ENCODE data around the gene CDC73.
"Not testable (repeated sequence)": the region's sequence is repeated elsewhere in the genome, so short reads cannot be mapped to it uniquely, and the experiment has no call there.

Gene CDC73

DNA sequence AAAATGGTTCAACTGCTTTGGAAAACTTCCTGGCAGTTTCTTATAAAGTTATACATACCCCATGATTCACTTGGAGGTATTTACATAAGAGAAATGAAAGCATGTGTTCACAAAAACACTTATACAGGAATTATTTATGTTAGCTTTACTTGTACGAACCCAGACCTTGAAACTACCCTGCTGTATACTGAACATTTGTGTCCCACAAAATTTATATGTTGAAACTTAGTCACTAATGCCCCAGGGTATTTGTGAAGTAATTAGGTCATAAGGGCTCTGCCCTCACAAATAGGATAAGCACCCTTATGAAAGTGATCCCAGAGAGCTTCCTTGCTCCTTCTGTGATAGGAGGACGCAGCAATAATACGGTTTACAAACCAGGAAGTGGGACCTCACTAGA is 107.3 kb downstream of the CDC73 start:
- DNase-seq (ENCODE audit: low read depth, low spot score): no peak

DNA sequence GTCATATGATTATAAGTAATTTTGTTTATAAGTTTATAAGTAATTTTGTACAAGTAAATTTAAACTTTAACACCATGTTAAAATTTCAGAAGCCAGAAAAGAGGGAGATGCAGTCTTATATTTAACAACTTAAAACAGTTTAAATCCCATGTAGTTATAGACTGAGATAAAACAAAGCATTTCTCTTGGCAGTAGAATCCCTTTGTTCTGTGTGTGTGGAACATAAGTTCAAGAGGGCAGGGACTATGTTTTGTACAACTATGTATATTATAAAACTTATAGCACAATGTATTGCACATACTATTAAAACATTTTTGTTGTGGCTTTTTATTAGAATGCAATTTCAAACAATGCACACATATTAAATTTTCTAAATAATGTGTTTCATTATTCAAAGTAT is 109.3 kb downstream of the CDC73 start:
- DNase-seq (ENCODE audit: low read depth, low spot score): not testable (repeated sequence)

GRCh38 chr1:193234530-193234929 is 112.7 kb downstream of the CDC73 start:
- no peak for DNase-seq (ENCODE audit: low read depth, low spot score)

DNA sequence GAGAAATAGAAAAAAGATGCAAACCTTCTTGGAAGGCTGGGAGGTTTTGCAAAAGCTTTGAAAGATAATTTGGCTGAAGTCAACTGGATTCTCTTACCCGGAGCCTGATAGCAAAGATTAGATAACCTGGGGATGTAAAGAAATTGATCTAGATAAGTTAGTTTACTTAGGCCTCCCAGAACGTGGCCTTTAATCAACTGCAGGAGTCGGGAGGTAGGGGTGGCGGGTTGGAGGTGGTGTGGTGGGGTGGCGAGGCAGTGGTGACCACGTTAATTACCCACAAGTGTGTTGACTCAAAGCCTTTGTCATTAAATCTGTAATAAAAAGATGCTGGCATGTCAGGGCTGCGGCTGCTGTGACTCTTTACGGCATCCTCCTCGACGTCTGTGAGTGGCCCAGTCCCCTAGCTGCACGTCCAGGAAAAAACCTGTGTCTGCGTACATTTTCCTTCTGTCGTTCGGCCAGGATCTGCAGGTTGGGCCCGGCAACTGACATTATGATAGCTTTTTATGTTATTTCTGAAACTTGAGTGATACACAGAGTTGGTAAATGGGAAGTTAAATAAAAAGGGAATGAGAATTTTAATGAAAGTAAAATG is 115.6 kb downstream of the CDC73 start:
- no peak for DNase-seq (ENCODE audit: low read depth, low spot score)

DNA sequence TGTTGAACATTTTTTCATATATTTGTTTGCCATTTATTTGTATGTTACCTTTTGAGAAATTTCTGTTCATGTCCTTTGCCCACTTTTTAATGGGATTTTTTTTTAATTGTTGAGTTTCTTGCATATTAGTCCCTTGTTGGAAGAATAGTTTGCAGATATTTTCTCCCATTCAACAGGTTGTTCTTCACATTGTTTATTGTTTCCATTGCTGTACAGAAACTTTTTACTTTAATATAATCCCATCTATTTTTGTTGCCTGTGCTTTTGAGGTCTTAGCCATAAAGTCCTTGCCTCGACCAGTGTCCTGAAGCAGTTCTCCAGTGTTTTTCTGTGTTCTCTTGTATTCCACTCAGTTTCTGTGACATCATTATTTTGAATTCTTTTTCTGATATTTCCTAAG is 118.8 kb downstream of the CDC73 start:
- DNase-seq (ENCODE audit: low read depth, low spot score): no peak

DNA sequence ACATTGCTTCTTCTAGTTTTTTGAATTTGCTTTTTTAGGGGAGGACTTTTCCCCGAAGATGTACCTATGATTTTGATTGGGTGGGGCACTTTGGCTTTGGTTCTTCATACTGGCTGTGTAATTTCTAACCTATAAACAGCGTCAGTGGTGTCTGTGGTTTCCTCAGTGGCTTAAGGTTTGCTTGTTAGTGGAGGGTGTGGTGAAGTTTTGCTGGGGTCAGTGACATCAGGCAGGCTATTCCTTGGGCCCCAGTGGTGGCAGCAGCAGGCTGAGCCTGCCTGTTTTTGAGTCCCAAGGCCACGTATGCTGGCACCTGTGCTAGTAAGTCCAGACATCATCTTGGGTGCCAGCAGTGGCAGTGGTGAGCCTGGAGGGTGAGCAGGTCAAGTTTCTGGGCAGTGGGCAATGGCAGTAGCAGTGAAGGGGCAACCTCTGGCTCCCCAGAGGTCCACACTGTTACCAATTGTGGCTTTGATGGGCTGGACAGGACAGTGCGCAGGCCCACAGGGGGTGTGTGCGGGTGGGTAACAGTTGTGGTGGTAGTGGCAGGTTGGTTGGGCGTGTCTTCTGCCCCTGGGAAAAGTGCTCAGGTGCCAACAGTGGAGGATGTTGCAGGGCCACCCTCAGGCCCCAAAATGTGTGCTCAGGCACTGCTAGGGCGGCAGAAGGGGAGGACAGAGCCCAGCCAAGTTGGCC is 119.4 kb downstream of the CDC73 start:
- no peak for DNase-seq (ENCODE audit: low read depth, low spot score)

- peak; percentile 11 for DNase-seq (ENCODE audit: low read depth, low spot score)
Measured at GRCh38 chr1:193242000-193242399, 120.2 kb downstream of the CDC73 start.

DNA sequence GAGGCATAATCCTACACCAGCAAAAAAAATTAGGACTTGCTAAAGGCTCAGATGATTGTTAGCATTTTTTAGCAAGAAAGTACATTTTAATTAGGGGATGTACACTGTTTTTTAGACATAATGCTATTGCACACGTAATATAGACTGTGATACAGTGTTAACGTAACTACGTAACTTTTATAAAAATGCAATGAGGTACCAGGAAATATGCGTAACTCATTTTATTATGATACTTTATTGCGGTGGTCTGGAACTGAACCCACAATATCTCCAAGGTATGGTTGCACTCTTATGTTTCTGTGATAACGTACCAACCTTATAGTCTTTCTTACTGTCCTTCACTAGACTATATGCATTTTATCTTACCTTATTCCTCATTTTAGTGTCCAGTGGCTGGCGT is 127.4 kb downstream of the CDC73 start:
- DNase-seq (ENCODE audit: low read depth, low spot score): no peak

DNA sequence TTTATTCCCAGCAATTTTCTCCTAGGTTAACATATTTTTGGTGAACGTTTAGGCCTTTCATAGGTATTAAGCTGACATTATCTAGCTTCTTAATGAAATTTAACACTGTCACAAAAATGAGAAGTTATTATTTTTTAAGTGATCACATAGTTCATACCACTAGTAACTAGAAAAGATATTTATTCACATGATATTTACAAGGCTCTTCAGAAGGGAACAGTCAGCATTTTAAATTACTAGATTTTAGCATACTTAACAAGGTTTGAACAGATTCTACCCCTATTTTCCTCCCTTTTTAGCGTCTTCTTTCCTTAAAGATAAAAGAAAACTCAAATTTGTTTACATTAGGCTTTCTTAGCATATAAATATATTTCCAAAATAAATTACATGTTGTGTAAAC is 130.1 kb downstream of the CDC73 start:
- DNase-seq (ENCODE audit: low read depth, low spot score): no peak

- no peak for DNase-seq (ENCODE audit: low read depth, low spot score)
Measured at GRCh38 chr1:193256019-193256418, 134.2 kb downstream of the CDC73 start.

- no peak for DNase-seq (ENCODE audit: low read depth, low spot score)
Measured at GRCh38 chr1:193259636-193260035, 137.8 kb downstream of the CDC73 start.

- DNase-seq (ENCODE audit: low read depth, low spot score): no peak
Measured at GRCh38 chr1:193260056-193260745, 138.4 kb downstream of the CDC73 start.

GRCh38 chr1:193260896-193261295 is 139.1 kb downstream of the CDC73 start:
- no peak for DNase-seq (ENCODE audit: low read depth, low spot score)

- no peak for DNase-seq (ENCODE audit: low read depth, low spot score)
Measured at GRCh38 chr1:193262661-193263060, 140.8 kb downstream of the CDC73 start.

- no peak for DNase-seq (ENCODE audit: low read depth, low spot score)
Measured at GRCh38 chr1:193264313-193265065, 142.7 kb downstream of the CDC73 start.

DNA sequence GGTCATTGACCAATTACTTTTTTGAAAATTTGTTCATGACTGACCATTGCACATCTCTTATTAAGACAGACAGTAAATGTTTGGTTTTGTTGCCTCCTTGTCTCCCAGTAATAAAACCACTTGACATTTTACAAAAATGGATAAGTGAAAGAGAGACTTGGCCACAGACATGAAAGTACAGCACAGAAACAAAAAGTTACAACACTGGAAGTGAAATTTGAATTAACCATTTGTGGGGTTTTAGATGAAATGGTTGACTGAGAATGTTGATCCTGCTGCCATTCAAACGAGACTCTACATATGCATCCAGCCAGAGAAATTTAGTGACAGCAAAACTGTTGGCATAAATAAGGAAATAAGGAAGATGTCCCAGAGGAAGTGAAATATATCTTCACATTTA is 143.9 kb downstream of the CDC73 start:
- no peak for DNase-seq (ENCODE audit: low read depth, low spot score)

DNA sequence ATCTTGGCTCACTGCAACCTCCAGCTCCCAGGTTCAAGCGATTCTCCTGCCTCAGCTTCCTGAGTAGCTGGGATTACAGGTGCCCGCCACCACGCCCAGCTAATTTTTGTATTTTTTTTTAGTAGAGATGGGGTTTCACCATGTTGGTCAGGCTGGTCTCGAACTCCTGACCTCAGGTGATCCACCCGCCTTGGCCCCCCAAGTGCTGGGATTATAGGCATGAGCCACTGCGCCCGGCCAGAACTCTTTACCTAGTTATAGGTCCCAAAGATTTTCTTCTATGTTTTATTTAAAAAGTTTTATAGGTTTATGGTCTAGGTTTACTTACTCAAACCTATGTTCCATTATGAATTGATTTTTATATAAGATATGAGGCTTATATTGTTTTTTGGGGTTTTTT is 145.0 kb downstream of the CDC73 start:
- DNase-seq (ENCODE audit: low read depth, low spot score): not testable (repeated sequence)

GRCh38 chr1:193270996-193271395 is 149.2 kb downstream of the CDC73 start:
- no peak for DNase-seq (ENCODE audit: low read depth, low spot score)

- peak; percentile 61 for DNase-seq (ENCODE audit: low read depth, low spot score)
Measured at GRCh38 chr1:193275773-193276172, 153.9 kb downstream of the CDC73 start.

GRCh38 chr1:193278968-193279367 is 157.1 kb downstream of the CDC73 start:
- no peak for DNase-seq (ENCODE audit: low read depth, low spot score)

DNA sequence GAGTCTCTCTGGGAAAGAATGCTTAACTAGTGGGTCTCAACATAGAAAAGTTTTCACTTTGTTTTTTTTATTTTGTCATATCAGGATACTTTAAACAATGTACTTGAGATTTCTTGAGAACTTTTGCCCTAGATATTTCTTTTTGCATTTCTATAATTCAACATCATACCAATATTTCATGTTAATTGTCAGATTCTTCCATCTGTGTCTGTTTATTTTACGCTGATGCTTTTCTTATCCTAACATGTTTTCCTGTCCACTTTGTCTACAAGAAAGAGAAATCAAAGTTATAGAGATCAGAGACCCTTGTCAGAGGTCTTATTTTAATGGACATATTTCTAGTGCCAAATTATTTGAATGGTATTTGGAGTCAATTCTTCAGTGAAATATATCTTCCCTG is 160.1 kb downstream of the CDC73 start:
- DNase-seq (ENCODE audit: low read depth, low spot score): no peak

DNA sequence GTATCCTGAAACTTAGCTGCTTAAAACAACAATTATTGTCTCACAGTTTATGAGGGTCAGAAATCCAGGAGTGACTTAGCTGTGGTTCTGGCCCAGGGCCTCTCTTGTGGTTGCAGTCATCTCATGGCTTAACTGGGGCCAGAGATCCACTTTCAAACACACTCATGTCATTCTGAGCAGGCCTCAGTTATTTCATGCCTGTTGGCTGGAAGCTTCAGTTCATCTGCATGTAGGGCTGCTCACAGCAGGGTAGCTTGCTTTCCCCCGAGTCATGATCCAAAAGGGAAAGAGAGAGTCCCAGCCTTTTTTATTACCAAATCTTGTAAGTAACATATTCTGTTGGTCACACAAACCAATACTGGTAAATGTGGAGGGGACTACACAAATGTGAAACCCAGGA is 161.2 kb downstream of the CDC73 start:
- DNase-seq (ENCODE audit: low read depth, low spot score): peak; percentile 23
